ENCODE results near the gene FTO.

FTO gene

DNA sequence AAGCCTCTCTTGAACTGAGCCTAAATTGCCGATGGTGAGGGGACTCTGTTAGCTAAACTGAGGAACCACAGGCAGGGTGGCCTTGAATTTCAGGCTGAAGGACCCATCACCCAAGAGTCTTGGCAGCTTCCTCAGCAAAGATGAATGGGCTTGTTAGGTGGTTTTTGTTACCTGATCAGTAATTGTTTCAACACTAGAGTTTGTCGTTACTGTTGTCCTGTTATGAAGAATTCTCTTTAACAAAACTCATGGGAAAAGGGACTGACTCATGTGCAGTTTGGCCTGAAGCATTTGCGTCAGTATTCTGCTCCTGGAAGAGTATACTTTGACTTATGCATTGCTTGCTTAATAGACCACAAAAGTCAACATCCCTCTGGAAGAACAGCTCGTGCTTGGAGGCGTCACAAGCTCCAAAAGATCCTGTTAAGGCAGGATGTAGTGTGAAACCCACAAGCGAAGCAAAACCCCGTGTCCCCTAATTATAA is 376.6 kb downstream of the FTO start:
- H3K4me3 ChIP-seq: no peak overlapping the region
- no peak for DNase-seq (ENCODE audit: low spot score)
- TF ChIP-seq CTCF (IDR thresholded peaks at IDR 0.05): no peak
- no peak overlapping the region for H3K27ac ChIP-seq

DNA sequence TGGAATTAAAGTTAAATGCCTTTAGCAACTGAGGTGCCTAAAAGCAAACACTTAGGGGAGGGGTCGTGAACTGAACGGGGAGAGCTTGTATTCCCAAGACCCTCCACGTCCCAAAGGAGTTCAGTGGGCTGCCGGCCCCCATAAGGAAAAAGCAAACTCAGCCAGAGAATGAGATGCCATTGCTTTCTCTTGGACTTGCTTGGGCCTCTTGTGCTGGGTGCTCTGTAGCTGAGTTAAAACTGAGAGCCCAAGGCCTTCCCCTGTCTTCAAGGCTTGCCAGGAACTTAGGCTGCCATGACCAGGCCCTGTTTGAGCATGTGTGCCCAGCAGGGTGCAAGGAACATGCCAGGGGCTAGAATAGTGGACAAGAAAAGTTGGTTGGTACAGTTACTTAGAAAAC is 382.8 kb downstream of the FTO start:
- Histone ChIP-seq H3K4me3 (no peak overlapping the region), H3K27ac (no peak overlapping the region)
- no peak for DNase-seq (ENCODE audit: low spot score)
- TF ChIP-seq CTCF (IDR thresholded peaks at IDR 0.05): no peak

DNA sequence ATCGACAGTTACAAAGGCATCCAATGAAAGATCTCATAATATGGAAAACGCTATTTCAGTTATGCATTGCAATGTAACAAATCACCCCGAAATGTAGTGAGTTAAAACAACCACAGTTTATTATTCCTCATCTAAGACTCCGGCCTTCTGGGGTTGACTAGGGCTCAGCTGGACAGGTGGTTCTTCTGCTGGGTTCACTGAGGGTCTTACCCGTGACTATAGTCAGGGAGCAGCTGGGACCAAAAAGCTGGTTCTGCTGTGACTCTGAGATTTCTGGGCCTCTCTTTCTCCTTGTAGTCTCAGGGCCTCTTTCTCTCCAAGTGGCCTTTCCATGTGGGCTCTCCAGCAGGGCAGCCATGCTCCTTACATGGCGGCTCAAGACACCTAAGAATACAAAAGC is 386.6 kb downstream of the FTO start:
- no peak overlapping the region for H3K27ac ChIP-seq
- DNase-seq (ENCODE audit: low spot score): no peak
- TF ChIP-seq CTCF (IDR thresholded peaks at IDR 0.05): no peak
- H3K4me3 ChIP-seq: no peak overlapping the region

GRCh38 chr16:54093281-54093680 is 389.3 kb downstream of the FTO start:
- no peak for TF ChIP-seq CTCF (IDR thresholded peaks at IDR 0.05)
- Histone ChIP-seq H3K27ac (no peak overlapping the region), H3K4me3 (no peak overlapping the region)
- DNase-seq (ENCODE audit: low spot score): no peak

DNA sequence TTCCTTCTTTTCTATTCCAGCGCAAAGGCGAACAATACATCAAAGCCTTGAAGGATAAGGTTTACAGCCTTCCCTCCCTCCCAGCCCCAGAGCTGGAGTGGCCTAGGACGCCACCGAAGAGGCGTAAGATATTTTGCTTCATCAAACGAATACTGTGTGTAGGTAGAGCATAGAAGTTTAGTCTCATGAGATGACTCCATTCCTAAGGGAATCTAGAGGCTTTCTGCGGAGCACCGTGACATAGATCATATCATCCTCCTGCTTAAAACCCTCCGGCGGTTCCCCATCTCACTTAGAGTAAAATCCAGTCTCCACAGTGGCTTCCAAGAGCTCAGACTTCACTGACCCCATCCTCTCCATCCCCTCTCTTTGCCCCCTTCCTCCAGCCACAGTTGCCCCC is 390.7 kb downstream of the FTO start:
- no peak overlapping the region for H3K27ac ChIP-seq
- no peak for TF ChIP-seq CTCF (IDR thresholded peaks at IDR 0.05)
- DNase-seq (ENCODE audit: low spot score): no peak
- no peak overlapping the region for H3K4me3 ChIP-seq

GRCh38 chr16:54096607-54097006 is 392.7 kb downstream of the FTO start:
- no peak for TF ChIP-seq CTCF (IDR thresholded peaks at IDR 0.05)
- Histone ChIP-seq H3K4me3 (no peak overlapping the region), H3K27ac (no peak overlapping the region)
- DNase-seq (ENCODE audit: low spot score): no peak

DNA sequence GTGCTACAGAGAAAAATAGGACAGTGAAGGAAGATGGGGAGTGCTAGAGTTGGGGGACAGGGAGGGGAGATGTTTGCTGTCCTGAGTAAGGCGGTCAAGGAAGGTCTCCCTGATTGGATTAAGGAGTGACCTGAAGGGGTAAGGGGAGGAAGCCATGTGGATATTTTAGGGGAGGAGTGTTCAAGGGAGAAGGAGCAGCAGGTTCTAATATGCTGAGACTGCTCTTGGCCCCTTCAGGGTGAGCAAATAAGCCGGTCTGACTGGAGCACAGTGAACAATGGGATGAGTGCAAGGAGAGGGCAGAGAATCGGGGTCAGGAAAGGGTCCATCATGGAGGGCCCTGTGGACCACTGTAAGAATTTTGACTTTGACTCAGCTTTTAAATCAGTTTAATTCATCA is 393.8 kb downstream of the FTO start:
- DNase-seq (ENCODE audit: low spot score): no peak
- TF ChIP-seq CTCF (IDR thresholded peaks at IDR 0.05): no peak
- Histone ChIP-seq H3K4me3 (no peak overlapping the region), H3K27ac (no peak overlapping the region)
